Mesenchymal stem cell (in vitro differentiated cells and primary cell): ENCODE measurements around the gene MBP.

ENCODE experiments used
- DNase-seq: peaks from one replicate; pipeline ENCODE4 v3.0.0-alpha.2; 2013
- H2AFZ ChIP-seq: one replicate; pipeline ENCODE4 v1.6.1; 2013; ENCODE audit warnings: low read depth, mild to moderate bottlenecking, control low read depth, inconsistent platforms, low read length, moderate library complexity
- H2AK5ac ChIP-seq: 2 replicates; pipeline ENCODE4 v1.6.1; 2013; ENCODE audit warnings: low read length, moderate library complexity, mild to moderate bottlenecking, inconsistent platforms; ENCODE audit not compliant: severe bottlenecking
- H2BK120ac ChIP-seq: one replicate; pipeline ENCODE4 v1.6.1; 2013; ENCODE audit warnings: low read depth, mild to moderate bottlenecking, inconsistent platforms, low read length, moderate library complexity
- H2BK12ac ChIP-seq, 2 experiments: one replicate each; pipeline ENCODE4 v1.6.1; 2013; ENCODE audit warnings: inconsistent platforms in 2 of 2, low read length in 2 of 2, mild to moderate bottlenecking in 2 of 2, moderate library complexity in 2 of 2, control low read depth in 1 of 2
- H2BK15ac ChIP-seq: one replicate; pipeline ENCODE4 v1.6.1; 2013; ENCODE audit warnings: mild to moderate bottlenecking, low read depth, inconsistent platforms; ENCODE audit not compliant: poor library complexity, severe bottlenecking
- H2BK5ac ChIP-seq: 2 replicates; pipeline ENCODE4 v1.6.1; 2013; ENCODE audit warnings: low read depth, mild to moderate bottlenecking, low read length, control low read depth, inconsistent platforms; ENCODE audit not compliant: poor library complexity, severe bottlenecking
- H3K14ac ChIP-seq, 2 experiments: one replicate each; pipeline ENCODE4 v1.6.1; 2013; ENCODE audit warnings: inconsistent platforms in 2 of 2, low read length in 2 of 2, control low read depth in 1 of 2, mild to moderate bottlenecking in 1 of 2, moderate library complexity in 1 of 2
- H3K18ac ChIP-seq, 2 experiments: one replicate each; pipeline ENCODE4 v1.6.1; 2013; ENCODE audit warnings: inconsistent platforms in 2 of 2, low read length in 2 of 2, control low read depth in 1 of 2, low read depth in 1 of 2, mild to moderate bottlenecking in 1 of 2
- H3K23ac ChIP-seq, 2 experiments: one replicate each; pipeline ENCODE4 v1.6.1; 2013; ENCODE audit warnings: inconsistent platforms in 2 of 2, low read length in 2 of 2, mild to moderate bottlenecking in 2 of 2, moderate library complexity in 2 of 2, control low read depth in 1 of 2
- H3K27ac ChIP-seq: 2 replicates; pipeline ENCODE4 v1.5.1; 2013; ENCODE audit warnings: mild to moderate bottlenecking, moderate library complexity, low read length, control low read depth, inconsistent platforms; ENCODE audit not compliant: poor library complexity, severe bottlenecking
- H3K27me3 ChIP-seq, 2 experiments: 2 replicates each; pipeline versions ENCODE4 v1.6.1 to v1.7.0; 2013; ENCODE audit warnings: low read length in 2 of 2, mild to moderate bottlenecking in 2 of 2, moderate library complexity in 2 of 2, control low read depth in 1 of 2, inconsistent platforms in 1 of 2; ENCODE audit not compliant: control insufficient read depth in 1 of 2, insufficient read depth in 1 of 2
- H3K36me3 ChIP-seq, 2 experiments: 2 replicates each; pipeline versions ENCODE4 v1.6.1 to v1.7.0; 2013; ENCODE audit warnings: low read length in 2 of 2, control low read depth in 1 of 2, inconsistent platforms in 1 of 2, low read depth in 1 of 2, mild to moderate bottlenecking in 1 of 2; ENCODE audit not compliant: insufficient read depth in 2 of 2, control insufficient read depth in 1 of 2
- H3K4ac ChIP-seq, 2 experiments: one replicate each; pipeline ENCODE4 v1.6.1; 2013; ENCODE audit warnings: inconsistent platforms in 2 of 2, low read length in 2 of 2, mild to moderate bottlenecking in 2 of 2, moderate library complexity in 2 of 2, control low read depth in 1 of 2, low read depth in 1 of 2
- H3K4me1 ChIP-seq: 2 replicates; pipeline ENCODE4 v1.6.1; 2013; ENCODE audit warnings: low read depth, low read length, control low read depth; ENCODE audit not compliant: control insufficient read depth, insufficient read depth
- H3K4me2 ChIP-seq: 2 replicates; pipeline ENCODE4 v1.6.1; 2013; ENCODE audit warnings: low read length, mild to moderate bottlenecking, inconsistent platforms; ENCODE audit not compliant: poor library complexity, severe bottlenecking
- H3K4me3 ChIP-seq, 2 experiments: 2 replicates each; pipeline versions ENCODE4 v1.5.1 to v1.7.0; 2013; ENCODE audit warnings: low read length in 2 of 2, mild to moderate bottlenecking in 2 of 2, control low read depth in 1 of 2, low read depth in 1 of 2; ENCODE audit not compliant: insufficient read depth in 1 of 2
- H3K79me1 ChIP-seq: replicated peaks from 2 replicates; pipeline ENCODE4 v1.6.1; 2013; ENCODE audit warnings: mild to moderate bottlenecking, control low read depth, low read length, inconsistent platforms; ENCODE audit not compliant: poor library complexity, severe bottlenecking
- H3K9ac ChIP-seq: 2 replicates; pipeline ENCODE4 v1.7.0; 2013; ENCODE audit warnings: mild to moderate bottlenecking, low read length, moderate library complexity
- H3K9me3 ChIP-seq: 2 replicates; pipeline ENCODE4 v1.7.0; 2013; ENCODE audit warnings: mild to moderate bottlenecking, low read length; ENCODE audit not compliant: control insufficient read depth
- H4K8ac ChIP-seq: one replicate; pipeline ENCODE4 v1.6.1; 2013; ENCODE audit warnings: inconsistent platforms, mild to moderate bottlenecking, low read length, moderate library complexity
- H4K91ac ChIP-seq: one replicate; pipeline ENCODE4 v1.6.1; 2013; ENCODE audit warnings: mild to moderate bottlenecking, low read length, inconsistent platforms
- WGBS: methylation state at CpG from one replicate; pipeline ENCODE4 v1.1.7; 2013; ENCODE audit warnings: mixed read lengths; 5-methylcytosine and 5-hydroxymethylcytosine counted together

The MBP gene

DNA sequence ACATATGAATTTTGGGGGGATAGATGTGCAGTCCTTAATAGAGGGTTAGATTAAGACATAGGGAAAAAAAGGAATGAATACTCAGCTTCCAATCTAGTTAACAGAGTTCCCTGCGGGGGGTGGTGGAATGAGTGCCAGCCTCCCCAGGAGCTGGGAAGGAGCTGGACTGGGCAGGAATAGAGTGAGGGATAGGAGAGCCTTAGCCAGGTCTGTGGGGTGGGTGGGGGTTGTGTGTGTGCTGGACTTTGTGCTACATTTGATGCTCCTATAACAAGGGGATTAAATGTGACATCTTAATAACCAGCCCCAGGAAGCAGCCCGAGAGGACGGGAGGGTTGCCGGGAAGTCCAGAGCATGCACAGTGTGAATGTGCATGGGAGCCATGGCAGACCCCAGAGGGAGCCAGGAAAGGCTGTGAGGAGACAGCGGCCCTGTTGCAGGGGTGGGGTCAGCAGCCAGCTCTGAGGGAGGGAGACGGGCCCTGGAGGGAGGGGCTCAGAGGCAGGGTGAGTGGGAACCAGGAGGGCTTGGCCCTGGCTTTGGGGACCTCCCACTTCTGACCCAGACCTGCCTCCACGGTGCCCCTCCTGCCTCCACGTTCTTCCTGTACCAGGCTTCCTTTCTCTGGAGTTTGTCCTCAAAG, 3.6 kb upstream of the MBP start:
- Histone ChIP-seq H2AK5ac (no peak overlapping the region), H2BK15ac (no peak overlapping the region), H3K4ac (no peak overlapping the region), H3K14ac (no peak overlapping the region), H2BK120ac (no peak overlapping the region), H2BK12ac (no peak overlapping the region), H3K18ac (no peak overlapping the region), H3K27ac (no peak overlapping the region), H3K79me1 (peaks cover 3% of the 10 kb centered on the region), H3K9me3 (no peaks in the 10 kb centered on the region), H4K91ac (no peak overlapping the region), H3K9ac (no peak overlapping the region), H4K8ac (no peak overlapping the region), H3K36me3 (no peaks in the 10 kb centered on the region), H2AFZ (no peak overlapping the region), H3K4me2 (no peak overlapping the region), H3K27me3 (no peaks in the 10 kb centered on the region), H3K4me3 (no peak overlapping the region), H3K23ac (no peak overlapping the region), H3K4me1 (peaks cover 11% of the 10 kb centered on the region), H2BK5ac (no peak overlapping the region)
- DNase-seq = no peak
- WGBS = 92% methylated on average over 8 of the region's 8 CpGs

DNA sequence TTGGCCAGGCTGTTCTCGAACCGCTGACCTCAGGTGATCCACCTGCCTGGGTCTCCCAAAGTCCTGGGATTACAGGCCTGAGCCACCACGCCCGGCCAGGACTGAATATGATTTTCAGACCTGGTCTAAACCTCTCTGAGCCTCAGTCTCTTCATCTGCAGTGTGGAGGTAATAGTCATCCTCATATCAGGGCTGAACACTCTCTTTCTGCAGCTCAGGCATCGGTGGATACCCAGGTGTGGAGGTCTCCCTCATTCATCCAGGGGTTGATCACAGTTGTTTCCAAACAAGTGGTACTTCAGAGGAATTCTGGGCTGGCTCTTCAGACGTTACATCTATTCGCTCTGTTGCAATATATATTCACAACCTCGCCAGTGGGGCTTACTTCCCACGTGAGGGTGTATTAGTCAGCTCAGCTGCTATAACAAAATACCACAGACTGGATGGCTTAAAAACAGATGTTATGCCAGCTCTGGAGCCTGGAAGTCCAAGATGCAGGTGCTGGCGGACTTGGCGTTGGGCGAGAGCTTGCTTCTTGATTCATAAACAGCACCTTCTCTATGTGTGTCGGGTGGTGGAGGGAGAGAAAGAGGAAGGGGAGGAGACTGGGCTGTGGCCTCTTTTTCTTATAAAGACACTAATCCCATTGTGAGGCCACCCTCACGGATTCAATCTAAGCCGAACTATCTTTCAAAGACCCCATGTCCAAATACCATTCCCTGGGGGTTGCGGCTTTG, 2.9 kb upstream of the MBP start:
- Histone ChIP-seq H2AFZ (no peak overlapping the region), H2BK12ac (no peak overlapping the region), H2AK5ac (no peak overlapping the region), H3K36me3 (no peaks in the 10 kb centered on the region), H4K91ac (no peak overlapping the region), H3K4me2 (no peak overlapping the region), H3K27ac (no peak overlapping the region), H2BK15ac (no peak overlapping the region), H4K8ac (no peak overlapping the region), H3K23ac (no peak overlapping the region), H3K4ac (no peak overlapping the region), H3K14ac (no peak overlapping the region), H3K27me3 (no peaks in the 10 kb centered on the region), H3K9me3 (no peaks in the 10 kb centered on the region), H3K4me1 (peaks cover 15% of the 10 kb centered on the region), H3K79me1 (peaks cover 5% of the 10 kb centered on the region), H3K18ac (no peak overlapping the region), H3K9ac (no peak overlapping the region), H2BK120ac (no peak overlapping the region), H2BK5ac (no peak overlapping the region), H3K4me3 (no peak overlapping the region)
- WGBS = 93% methylated on average over 13 of the region's 16 CpGs
- no peak for DNase-seq

DNA sequence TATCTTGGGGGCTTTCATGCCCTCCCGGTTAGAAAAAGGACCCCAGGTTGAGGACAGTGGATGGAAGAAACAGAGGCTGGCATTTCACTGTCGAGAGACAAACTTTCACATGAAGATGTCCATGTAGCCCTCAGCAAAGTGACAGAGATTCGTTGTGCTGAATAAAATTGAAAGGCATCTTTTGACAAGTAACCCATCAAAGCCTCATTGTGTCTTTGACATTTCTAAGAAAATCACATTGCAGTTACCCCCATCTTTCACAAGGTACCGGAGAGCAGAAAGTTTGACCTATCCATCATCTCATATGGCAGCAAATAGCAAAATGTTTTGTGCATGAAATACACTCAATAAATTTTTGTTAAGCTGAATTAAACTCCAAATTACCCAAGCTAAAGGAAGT, 2.0 kb upstream of the MBP start:
- no peak overlapping the region for H4K8ac ChIP-seq

DNA sequence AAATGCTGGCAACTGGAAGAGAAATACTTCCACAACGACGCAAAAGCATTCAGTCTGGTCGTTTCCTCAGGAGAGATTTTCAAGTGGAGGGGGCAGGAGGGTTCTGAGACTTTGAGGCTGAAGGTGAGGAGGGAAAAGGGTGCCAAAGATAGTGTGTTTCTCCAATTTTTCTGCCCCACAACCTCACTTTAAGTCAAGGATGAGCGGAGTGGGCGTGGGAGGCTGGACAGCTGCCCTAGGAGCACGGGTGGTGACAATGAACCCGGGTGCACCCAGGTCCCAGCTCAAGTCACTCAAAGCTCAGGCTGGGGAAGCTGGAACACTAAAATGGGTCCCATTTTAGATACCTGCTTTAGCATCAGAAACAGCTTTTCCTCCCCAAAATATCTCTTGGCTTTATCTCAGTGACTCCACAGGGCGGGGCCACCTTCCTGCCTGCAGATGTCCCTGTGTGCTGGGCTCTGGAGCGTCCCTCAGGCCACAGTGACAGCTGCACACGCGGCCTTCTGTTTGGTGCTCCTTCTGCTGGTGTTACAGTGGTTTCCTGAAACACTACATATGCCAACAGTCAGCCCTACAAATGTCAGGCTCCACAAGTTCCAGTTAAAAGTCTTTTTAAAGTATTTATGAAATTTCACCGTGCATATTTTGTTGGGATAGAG, 1.4 kb upstream of the MBP start:
- Histone ChIP-seq H2BK15ac (peak overlapping the region; percentile 33), H4K91ac (no peak overlapping the region), H3K4me2 (no peak overlapping the region), H3K4ac (no peak overlapping the region), H3K23ac (no peak overlapping the region), H4K8ac (no peak overlapping the region), H3K18ac (no peak overlapping the region), H3K4me3 (peak overlapping the region in 1 of 2 experiments; percentile 84), H3K9me3 (no peaks in the 10 kb centered on the region), H2AFZ (no peak overlapping the region), H3K4me1 (peaks cover 25% of the 10 kb centered on the region), H3K79me1 (peaks cover 5% of the 10 kb centered on the region), H3K27me3 (no peaks in the 10 kb centered on the region), H3K27ac (no peak overlapping the region), H3K9ac (peak overlapping the region; percentile 85), H2BK120ac (no peak overlapping the region), H2BK5ac (no peak overlapping the region), H2AK5ac (no peak overlapping the region), H2BK12ac (no peak overlapping the region), H3K36me3 (no peaks in the 10 kb centered on the region), H3K14ac (no peak overlapping the region)
- DNase-seq = no peak
- 59% methylated on average over 12 of the region's 12 CpGs for WGBS

More for the DNA sequence above, 2.0 kb upstream of the MBP start:
- 90% methylated on average over 3 of the region's 4 CpGs for WGBS
- Histone ChIP-seq H3K4me3 (no peak overlapping the region), H2AFZ (no peak overlapping the region), H3K27me3 (no peaks in the 10 kb centered on the region), H2BK5ac (no peak overlapping the region), H3K79me1 (peaks cover 5% of the 10 kb centered on the region), H3K14ac (no peak overlapping the region), H3K4me2 (no peak overlapping the region), H2BK120ac (no peak overlapping the region), H2AK5ac (no peak overlapping the region), H3K9me3 (no peaks in the 10 kb centered on the region), H3K36me3 (no peaks in the 10 kb centered on the region), H3K9ac (no peak overlapping the region), H4K91ac (no peak overlapping the region), H3K27ac (no peak overlapping the region), H3K18ac (no peak overlapping the region), H2BK15ac (no peak overlapping the region), H2BK12ac (no peak overlapping the region), H3K4me1 (peaks cover 21% of the 10 kb centered on the region), H3K23ac (no peak overlapping the region), H3K4ac (no peak overlapping the region)
- no peak for DNase-seq
